Measurements from ENCODE around the gene RTN4RL1.

RTN4RL1 gene

GRCh38 chr17:1942666-1943435, 82.3 kb downstream of the RTN4RL1 start:
- H3K4me3 ChIP-seq, result no peak overlapping the region
- H3K27ac ChIP-seq, result no peak overlapping the region

- Histone ChIP-seq H3K4me3 (no peak overlapping the region), H3K27ac (no peak overlapping the region)
These were observed 83.1 kb downstream of the RTN4RL1 start for GRCh38 chr17:1942066-1942365.

GRCh38 chr17:1941272-1942065, 83.7 kb downstream of the RTN4RL1 start:
- Histone ChIP-seq H3K4me3 (no peak overlapping the region), H3K27ac (no peak overlapping the region)

GRCh38 chr17:1940810-1941185, 84.3 kb downstream of the RTN4RL1 start:
- Histone ChIP-seq H3K27ac (no peak overlapping the region), H3K4me3 (no peak overlapping the region)

GRCh38 chr17:1939981-1940809, 84.9 kb downstream of the RTN4RL1 start:
- Histone ChIP-seq H3K4me3 (no peak overlapping the region), H3K27ac (no peak overlapping the region)

GRCh38 chr17:1937461-1937860, 87.7 kb downstream of the RTN4RL1 start:
- Histone ChIP-seq H3K27ac (no peak overlapping the region), H3K4me3 (no peak overlapping the region)

- H3K4me3 ChIP-seq, result no peak overlapping the region
- H3K27ac ChIP-seq, result no peak overlapping the region
These were observed 88.4 kb downstream of the RTN4RL1 start for GRCh38 chr17:1936766-1937165.

- Histone ChIP-seq H3K4me3 (no peak overlapping the region), H3K27ac (no peak overlapping the region)
These were observed 90.2 kb downstream of the RTN4RL1 start for GRCh38 chr17:1934901-1935300.

- Histone ChIP-seq H3K4me3 (no peak overlapping the region), H3K27ac (no peak overlapping the region)
These were observed 91.0 kb downstream of the RTN4RL1 start for GRCh38 chr17:1933875-1934715.

GRCh38 chr17:1931844-1932579, 93.1 kb downstream of the RTN4RL1 start:
- no peak overlapping the region for H3K27ac ChIP-seq
- H3K4me3 ChIP-seq, result no peak overlapping the region

GRCh38 chr17:1930337-1930645, 94.8 kb downstream of the RTN4RL1 start:
- Histone ChIP-seq H3K27ac (no peak overlapping the region), H3K4me3 (no peak overlapping the region)

GRCh38 chr17:1928976-1929375, 96.2 kb downstream of the RTN4RL1 start:
- H3K4me3 ChIP-seq, result no peak overlapping the region
- no peak overlapping the region for H3K27ac ChIP-seq

- H3K27ac ChIP-seq, result no peak overlapping the region
These were observed 104.2 kb downstream of the RTN4RL1 start for GRCh38 chr17:1920948-1921351.

GRCh38 chr17:1919201-1919600, 105.9 kb downstream of the RTN4RL1 start:
- no peak overlapping the region for H3K4me3 ChIP-seq

More at GRCh38 chr17:1920948-1921351, 104.2 kb downstream of the RTN4RL1 start:
- H3K4me3 ChIP-seq, result no peak overlapping the region

GRCh38 chr17:1918346-1919162, 106.6 kb downstream of the RTN4RL1 start:
- Histone ChIP-seq H3K4me3 (no peak overlapping the region), H3K27ac (no peak overlapping the region)

More at GRCh38 chr17:1919201-1919600, 105.9 kb downstream of the RTN4RL1 start:
- H3K27ac ChIP-seq, result no peak overlapping the region

- no peak overlapping the region for H3K27ac ChIP-seq
- H3K4me3 ChIP-seq, result no peak overlapping the region
These were observed 108.0 kb downstream of the RTN4RL1 start for GRCh38 chr17:1916963-1917715.

GRCh38 chr17:1916316-1916715, 108.8 kb downstream of the RTN4RL1 start:
- no peak overlapping the region for H3K4me3 ChIP-seq
- no peak overlapping the region for H3K27ac ChIP-seq

GRCh38 chr17:1915889-1916288, 109.2 kb downstream of the RTN4RL1 start:
- H3K27ac ChIP-seq, result no peak overlapping the region
- no peak overlapping the region for H3K4me3 ChIP-seq
